Activated naive CD8-positive, alpha-beta T cell (primary cell): Measurements from ENCODE around the gene ALDH18A1.
A peak's percentile ranks its signal among the peaks of the same experiment; 100 is the strongest.

ENCODE experiments used
- H3K27ac Mint-ChIP-seq: one replicate; pipeline ENCODE4 v1.8.0; 2021; ENCODE audit warnings: mixed read lengths
- H3K27me3 Mint-ChIP-seq: one replicate; pipeline ENCODE4 v1.8.0; 2021; ENCODE audit warnings: mixed read lengths
- H3K36me3 Mint-ChIP-seq: one replicate; pipeline ENCODE4 v1.8.0; 2021; ENCODE audit warnings: mixed read lengths
- H3K4me1 Mint-ChIP-seq: one replicate; pipeline ENCODE4 v1.8.0; 2021; ENCODE audit warnings: low read depth, mixed read lengths
- H3K4me3 Mint-ChIP-seq: one replicate; pipeline ENCODE4 v1.8.0; 2021; ENCODE audit warnings: mild to moderate bottlenecking, mixed read lengths
- H3K9me3 Mint-ChIP-seq: one replicate; pipeline ENCODE4 v1.8.0; 2021; ENCODE audit warnings: low read depth, mixed read lengths

The ALDH18A1 gene

GRCh38 chr10:95560278-95561176 is 96.0 kb downstream of the ALDH18A1 start:
- H3K4me1 Mint-ChIP-seq, result peaks cover 12% of the 10 kb centered on the region
- H3K4me3 Mint-ChIP-seq, result peak overlapping the region; percentile 98
- peaks cover 1% of the 10 kb centered on the region for H3K27me3 Mint-ChIP-seq
- no peak overlapping the region for H3K27ac Mint-ChIP-seq
- H3K9me3 Mint-ChIP-seq, result no peaks in the 10 kb centered on the region
- no peaks in the 10 kb centered on the region for H3K36me3 Mint-ChIP-seq

- Mint-ChIP-seq H3K4me3 (peak overlapping the region; percentile 98), H3K27ac (no peak overlapping the region), H3K27me3 (peaks cover 1% of the 10 kb centered on the region), H3K9me3 (no peaks in the 10 kb centered on the region), H3K4me1 (peaks cover 12% of the 10 kb centered on the region), H3K36me3 (no peaks in the 10 kb centered on the region)
Measured at GRCh38 chr10:95559896-95560277, 96.6 kb downstream of the ALDH18A1 start.

GRCh38 chr10:95559471-95559870 is 97.0 kb downstream of the ALDH18A1 start:
- H3K36me3 Mint-ChIP-seq, result no peaks in the 10 kb centered on the region
- peak overlapping the region; percentile 73 for H3K4me3 Mint-ChIP-seq
- no peaks in the 10 kb centered on the region for H3K9me3 Mint-ChIP-seq
- peaks cover 1% of the 10 kb centered on the region for H3K27me3 Mint-ChIP-seq
- H3K4me1 Mint-ChIP-seq, result peaks cover 12% of the 10 kb centered on the region
- H3K27ac Mint-ChIP-seq, result no peak overlapping the region

GRCh38 chr10:95558593-95559320 is 97.8 kb downstream of the ALDH18A1 start:
- Mint-ChIP-seq H3K36me3 (no peaks in the 10 kb centered on the region), H3K4me3 (peak overlapping the region; percentile 28), H3K27me3 (peaks cover 1% of the 10 kb centered on the region), H3K4me1 (peaks cover 12% of the 10 kb centered on the region), H3K9me3 (no peaks in the 10 kb centered on the region), H3K27ac (no peak overlapping the region)

- no peak overlapping the region for H3K27ac Mint-ChIP-seq
Measured at GRCh38 chr10:95556994-95557767, 99.3 kb downstream of the ALDH18A1 start.

More at GRCh38 chr10:95556994-95557767, 99.3 kb downstream of the ALDH18A1 start:
- Mint-ChIP-seq H3K27me3 (peaks cover 1% of the 10 kb centered on the region), H3K4me3 (no peak overlapping the region), H3K4me1 (peaks cover 12% of the 10 kb centered on the region), H3K36me3 (no peaks in the 10 kb centered on the region), H3K9me3 (no peaks in the 10 kb centered on the region)
